COR-L47 (cell line): ENCODE measurements around the gene SLF2.

Experiments
- DNase-seq: peaks from one replicate; lab custom pipeline; 2025; lab: John Stamatoyannopoulos, UW

The SLF2 gene

GRCh38 chr10:101000127-101000914 lies 87.6 kb downstream of the SLF2 start:
- no peak for DNase-seq

DNA sequence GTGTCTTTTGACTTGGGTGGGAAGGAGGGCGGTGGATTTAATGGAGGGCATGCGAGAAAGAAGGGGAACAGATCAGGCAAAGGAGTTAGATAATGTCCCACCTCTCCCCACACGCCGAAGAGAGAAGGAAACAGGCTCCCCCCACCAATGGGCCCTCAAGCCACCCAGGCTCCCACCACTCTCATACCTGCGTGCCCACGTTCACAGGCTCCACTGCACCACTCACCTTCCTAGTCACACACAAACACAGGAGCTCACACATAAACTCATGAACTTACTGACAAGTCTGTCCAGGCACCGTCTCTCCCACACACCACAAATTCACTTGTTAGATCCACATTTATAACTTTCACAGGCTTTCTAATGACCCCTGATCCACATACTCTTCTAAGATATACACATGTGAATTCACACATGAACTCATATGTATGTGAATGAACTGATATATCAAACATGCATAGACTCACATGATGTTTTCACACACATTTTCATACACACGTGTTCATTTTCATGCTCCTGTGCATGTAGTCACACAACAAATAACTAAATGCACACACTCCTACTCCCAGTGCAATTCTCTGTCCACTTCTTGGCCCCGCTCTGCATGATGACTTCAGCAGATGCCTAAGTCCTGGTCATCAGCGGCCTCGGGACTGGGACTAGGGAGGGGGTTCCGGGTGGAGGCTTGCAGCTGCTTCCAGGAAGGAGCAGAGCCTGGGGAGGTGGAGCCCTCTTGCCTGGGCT lies 88.3 kb downstream of the SLF2 start:
- DNase-seq, result no peak

DNA sequence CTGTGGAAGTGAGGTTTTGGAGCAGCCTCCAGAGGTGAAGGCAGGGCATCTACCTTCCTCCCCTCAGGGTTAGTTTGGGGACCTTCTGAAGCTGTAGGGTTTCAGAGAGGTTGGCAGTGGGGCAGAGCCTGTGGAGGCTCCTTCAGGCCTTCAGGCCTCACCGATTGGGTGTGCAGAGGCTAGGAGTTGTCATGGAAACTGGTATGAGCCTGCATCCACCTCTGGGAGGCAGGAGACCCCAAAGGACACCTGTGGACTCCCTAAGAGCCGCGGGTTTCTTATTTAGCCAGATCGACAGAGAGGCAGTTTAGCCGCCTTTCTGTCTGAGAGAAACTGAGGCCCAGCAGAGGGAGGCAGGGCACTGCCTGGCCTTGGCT lies 88.9 kb downstream of the SLF2 start:
- DNase-seq, result no peak

GRCh38 chr10:101002456-101002855 lies 89.7 kb downstream of the SLF2 start:
- DNase-seq, result no peak

DNA sequence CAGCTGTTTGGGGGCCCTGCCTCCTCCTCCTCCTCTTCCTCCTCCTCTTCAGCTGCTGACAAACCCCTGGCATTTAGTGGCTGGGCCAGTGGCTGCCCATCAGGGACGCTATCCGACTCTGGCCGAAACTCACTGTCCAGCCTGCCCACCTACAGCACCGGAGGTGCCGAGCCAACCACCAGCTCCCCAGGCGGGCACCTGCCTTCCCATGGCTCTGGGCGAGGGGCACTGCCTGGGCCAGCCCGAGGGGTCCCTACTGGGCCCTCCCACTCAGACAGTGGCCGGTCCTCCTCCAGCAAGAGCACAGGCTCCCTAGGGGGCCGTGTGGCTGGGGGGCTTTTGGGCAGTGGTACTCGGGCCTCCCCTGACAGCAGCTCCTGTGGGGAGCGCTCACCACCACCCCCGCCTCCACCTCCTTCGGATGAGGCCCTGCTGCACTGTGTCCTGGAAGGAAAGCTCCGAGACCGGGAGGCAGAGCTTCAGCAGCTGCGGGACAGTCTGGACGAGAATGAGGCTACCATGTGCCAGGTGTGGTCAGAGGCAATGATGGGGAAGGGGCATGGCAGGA lies 91.0 kb downstream of the SLF2 start:
- no peak for DNase-seq

GRCh38 chr10:101005361-101005760 lies 92.6 kb downstream of the SLF2 start:
- DNase-seq, result no peak

DNA sequence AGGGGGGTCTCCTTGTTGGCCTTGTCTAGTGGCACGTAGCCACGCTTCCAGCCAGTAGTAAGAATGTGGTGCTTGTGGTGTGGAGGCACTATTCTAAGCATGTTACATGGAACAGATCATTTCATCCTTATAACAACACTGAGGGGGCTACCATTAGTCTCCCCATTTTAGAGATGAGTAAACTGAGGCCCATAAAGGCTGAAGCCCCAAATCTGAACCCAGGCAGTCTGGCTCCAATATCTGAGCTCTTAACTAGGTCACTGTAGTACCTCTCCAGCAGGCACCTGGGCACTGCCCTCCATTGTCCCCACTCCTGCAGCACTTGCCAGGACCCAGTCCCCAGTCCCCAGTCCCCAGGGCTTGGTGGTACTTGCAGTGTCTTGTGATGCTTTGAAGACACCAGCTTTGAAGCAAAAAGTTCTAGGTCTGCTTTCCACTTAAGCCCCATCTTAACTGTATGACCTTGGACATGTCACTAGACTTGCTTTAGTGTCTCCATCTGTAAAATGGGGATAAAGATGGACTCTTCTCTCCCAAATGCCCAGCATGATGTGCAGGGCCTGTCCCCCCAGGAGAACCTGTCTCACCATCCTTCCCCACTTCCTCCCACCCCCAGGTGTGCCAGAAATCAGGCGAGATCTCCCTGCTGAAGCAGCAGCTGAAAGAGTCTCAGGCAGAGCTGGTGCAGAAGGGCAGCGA lies 93.3 kb downstream of the SLF2 start:
- no peak for DNase-seq

DNA sequence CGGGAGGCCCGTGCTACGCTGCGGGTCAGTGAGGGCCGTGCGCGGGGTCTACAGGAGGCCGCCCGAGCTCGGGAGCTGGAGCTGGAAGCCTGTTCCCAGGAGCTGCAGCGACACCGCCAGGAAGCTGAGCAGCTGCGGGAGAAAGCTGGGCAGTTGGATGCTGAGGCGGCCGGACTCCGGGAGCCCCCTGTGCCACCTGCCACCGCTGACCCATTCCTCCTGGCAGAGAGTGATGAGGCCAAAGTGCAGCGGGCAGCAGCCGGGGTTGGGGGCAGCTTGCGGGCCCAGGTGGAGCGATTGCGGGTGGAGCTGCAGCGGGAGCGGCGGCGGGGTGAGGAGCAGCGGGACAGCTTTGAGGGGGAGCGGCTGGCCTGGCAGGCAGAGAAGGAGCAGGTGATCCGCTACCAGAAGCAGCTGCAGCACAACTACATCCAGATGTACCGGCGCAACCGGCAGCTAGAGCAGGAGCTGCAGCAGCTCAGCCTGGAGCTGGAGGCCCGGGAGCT lies 93.9 kb downstream of the SLF2 start:
- no peak for DNase-seq

- no peak for DNase-seq
Observed at GRCh38 chr10:101007099-101007711, 94.4 kb downstream of the SLF2 start.

GRCh38 chr10:101007915-101008822 lies 95.4 kb downstream of the SLF2 start:
- no peak for DNase-seq

GRCh38 chr10:101008823-101009423 lies 96.2 kb downstream of the SLF2 start:
- no peak for DNase-seq

- DNase-seq, result no peak
Observed at GRCh38 chr10:101010329-101010728, 97.6 kb downstream of the SLF2 start.

GRCh38 chr10:101011517-101012423 lies 99.0 kb downstream of the SLF2 start:
- no peak for DNase-seq

DNA sequence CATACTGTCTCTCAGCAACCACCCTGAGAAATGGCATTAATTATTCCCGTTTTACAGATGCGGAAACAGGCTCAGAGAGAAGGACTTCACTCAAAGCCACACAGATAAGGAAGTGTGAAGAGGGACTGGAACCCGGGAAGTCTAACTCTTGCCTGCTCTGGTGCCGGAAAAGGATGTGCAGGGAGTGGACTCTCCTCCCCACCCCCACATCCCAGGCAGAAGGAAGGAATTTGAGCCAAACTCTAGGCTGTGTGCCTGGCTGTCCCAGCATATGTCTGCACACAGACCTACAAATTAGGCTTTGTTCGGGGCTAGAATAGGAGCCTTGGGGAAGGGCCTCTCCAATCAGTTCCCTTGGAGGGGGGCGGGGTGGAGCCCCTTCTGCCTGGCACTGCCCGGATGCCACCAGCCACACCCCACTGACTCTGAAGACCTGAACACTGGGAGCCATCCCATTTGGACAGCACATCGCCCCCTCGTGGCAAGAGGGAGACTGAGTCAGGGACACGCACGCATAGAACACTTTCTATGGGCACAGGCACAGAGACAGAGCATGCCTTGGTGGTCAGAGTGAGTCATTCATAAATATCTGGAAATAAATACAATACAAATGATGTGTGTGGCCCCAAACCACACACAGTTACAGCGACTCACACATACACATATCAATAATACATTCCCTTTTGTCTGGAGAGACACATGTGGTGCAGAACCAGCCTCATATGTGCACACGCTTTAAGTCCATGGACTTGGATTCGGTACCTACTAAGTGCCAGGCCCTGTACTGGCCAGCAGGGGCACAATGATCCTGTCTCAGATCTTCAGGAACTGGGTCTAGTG lies 100.0 kb downstream of the SLF2 start:
- DNase-seq, result peak; percentile 78

GRCh38 chr10:101013365-101013825 lies 100.6 kb downstream of the SLF2 start:
- no peak for DNase-seq

DNA sequence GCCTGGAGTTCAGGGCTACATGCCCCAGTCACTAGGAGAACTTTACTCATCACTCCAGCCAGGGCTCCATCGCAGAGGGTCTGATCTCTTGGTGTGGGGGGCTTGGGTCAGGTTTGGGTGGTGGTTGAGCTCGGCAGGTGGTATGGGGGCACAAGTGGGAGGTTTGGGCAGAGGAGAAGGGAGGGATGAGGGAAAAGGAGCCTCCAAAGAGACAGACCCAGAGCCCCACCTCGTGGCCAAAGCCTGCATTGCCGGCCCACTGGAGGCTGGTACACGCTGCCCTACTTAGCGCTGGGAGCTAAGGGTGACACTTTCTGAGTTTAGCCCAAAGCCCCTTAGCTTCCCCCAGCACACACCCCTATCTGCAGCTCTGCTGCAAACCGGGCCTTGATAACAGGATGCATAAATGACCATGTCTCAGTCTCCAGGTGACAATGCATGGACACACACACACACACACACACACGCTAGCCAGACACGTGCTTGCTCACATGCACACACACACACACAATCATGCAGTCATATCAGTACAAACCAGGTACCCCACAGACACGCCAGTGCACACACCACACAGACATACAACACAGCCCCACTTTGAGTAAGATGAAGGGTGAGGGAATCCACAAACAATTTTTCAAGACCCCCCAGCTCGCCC lies 101.6 kb downstream of the SLF2 start:
- peak; percentile 15 for DNase-seq
